UCSD-AML1 (cell line): Measurements from ENCODE around the gene GOLGA6L10.
"Not testable (repeated sequence)": the region's sequence is repeated elsewhere in the genome, so short reads cannot be mapped to it uniquely, and the experiment has no call there.

Experiments
- DNase-seq: peaks from one replicate; lab custom pipeline; 2025; ENCODE audit not compliant: unreplicated experiment; lab: John Stamatoyannopoulos, UW

The GOLGA6L10 gene

GRCh38 chr15:82349375-82349774 is at the start of gene GOLGA6L10:
Gene GOLGA6L10, minus strand, starts transcription at chr15:82349475. Its CDS starts 100 bp downstream, at chr15:82349375.
- not testable (repeated sequence) for DNase-seq

DNA sequence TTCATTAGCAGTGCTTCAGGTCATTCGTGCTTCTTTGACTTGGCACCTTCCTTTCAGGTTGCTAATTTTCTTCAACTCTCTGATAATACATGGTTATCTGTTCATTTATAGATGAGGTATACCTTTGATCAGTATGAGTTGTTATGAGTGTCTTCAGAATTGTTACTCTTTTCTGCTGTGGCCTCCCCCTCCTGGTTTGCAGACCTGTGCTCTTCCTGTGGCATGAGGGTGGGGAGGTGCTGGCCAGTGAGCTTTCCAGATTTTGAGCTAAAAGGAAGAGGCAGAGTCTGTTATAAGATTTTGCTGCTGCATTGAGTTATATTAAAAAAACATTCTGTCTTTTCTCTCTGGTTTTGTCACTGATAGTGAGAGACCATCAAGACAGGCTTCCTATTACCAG is 49.5 kb upstream of the GOLGA6L10 start:
- DNase-seq = no peak

DNA sequence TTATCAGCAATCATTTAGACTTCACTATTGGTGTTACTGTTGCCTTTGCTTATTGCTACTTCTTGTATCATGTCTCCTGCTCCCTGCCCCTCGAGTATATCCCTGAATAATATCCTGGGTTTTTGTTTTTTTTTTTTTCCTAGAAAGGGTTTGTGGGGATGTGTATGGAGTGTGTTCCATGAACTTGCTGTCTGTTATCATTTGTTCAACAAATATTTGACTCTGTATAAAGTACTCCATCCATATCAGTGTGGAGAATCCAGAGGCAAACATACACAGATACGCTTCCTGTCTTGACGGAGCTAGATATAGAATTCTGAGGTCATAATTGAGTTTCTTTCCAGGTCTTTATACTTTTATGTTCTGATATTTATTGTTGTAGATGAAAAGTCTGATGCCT is 48.5 kb upstream of the GOLGA6L10 start:
- DNase-seq = no peak

DNA sequence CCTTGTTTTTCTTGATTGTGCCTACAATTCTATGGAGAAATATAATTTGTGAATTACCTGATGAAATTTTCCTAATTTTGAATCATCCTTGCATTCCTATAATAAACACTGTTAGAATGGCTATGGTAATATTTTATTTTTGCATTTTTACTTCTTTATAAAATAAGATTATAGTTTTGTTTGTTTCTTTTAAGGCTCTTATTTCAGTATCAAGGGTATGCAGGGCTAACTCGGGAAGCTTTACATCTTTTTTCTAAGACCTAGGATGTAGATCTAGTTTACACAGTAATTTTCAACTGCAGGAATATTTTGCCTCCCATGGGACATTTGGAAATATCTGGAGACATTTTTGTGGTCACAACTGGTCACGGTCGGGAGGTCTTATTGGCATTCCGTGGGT is 46.5 kb upstream of the GOLGA6L10 start:
- not testable (repeated sequence) for DNase-seq

DNA sequence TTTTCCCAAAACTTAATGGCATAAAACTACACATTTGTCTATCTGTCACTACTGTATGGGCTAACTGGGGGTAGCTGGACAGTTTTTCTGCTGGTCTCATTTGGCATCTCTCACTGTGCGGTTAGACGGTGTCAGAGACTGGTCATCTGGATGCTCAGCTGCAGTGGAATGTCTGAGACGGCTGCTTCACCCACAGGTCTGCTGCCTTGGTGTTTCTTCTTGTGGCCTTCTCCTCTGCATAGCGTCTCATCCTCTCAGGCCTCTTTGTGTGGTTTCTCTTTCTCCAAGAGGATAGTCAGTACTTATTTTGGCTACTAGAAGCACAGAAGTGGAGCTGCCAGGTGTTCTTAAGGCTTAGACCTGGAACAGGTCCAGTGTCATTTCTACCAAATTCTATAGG is 44.4 kb upstream of the GOLGA6L10 start:
- no peak for DNase-seq

GRCh38 chr15:82392077-82392476 is 42.8 kb upstream of the GOLGA6L10 start:
- not testable (repeated sequence) for DNase-seq

- not testable (repeated sequence) for DNase-seq
Observed at GRCh38 chr15:82390152-82390551, 40.9 kb upstream of the GOLGA6L10 start.

DNA sequence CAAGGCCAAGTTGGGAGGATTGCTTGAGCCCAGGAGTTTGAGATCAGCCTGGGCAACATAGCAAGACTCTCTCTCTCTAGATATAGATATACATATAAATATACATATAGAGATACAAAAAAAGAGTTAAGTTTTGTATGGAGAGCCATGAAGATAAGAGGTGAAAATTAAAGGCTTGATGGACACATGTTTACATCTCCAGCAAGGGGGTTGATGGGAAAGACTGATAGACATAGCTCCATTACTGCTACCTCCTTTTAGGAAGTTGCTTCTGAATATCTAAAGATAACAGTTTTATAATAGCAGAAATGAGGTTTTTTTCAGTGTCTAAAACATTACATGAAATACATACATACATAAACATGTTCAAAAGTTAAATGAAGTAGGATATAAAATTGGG is 37.9 kb upstream of the GOLGA6L10 start:
- DNase-seq = not testable (repeated sequence)

DNA sequence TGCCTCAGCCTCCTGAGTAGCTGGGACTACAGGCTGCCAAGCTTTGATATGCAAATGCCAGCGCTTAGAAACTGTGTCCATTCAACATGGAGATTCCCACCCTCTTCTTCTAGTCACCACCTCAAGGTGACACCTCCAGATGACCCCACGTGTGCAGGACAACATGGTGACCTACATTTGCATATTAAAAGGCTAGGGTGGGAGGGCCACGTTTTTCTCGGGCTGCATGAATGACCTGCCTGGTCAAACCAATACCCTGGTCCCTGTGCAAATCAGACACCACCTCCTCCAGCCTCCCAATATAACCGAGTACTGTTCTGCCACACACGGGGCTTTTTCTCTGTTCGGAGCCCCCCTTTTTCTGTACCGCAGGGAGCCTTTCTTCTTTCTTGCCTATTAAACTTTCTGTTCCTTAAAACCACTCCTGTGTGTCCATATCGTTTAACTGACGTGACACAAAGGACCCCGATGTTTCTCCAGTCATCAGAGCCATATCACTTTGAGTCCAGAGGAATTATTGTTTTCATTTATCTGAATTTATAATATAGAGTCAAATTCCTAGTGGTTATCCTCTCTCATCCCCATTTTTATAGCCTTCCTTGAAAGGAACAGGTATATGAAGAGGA is 32.2 kb upstream of the GOLGA6L10 start:
- not testable (repeated sequence) for DNase-seq

- not testable (repeated sequence) for DNase-seq
Observed at GRCh38 chr15:82379552-82379951, 30.3 kb upstream of the GOLGA6L10 start.

GRCh38 chr15:82373661-82374060 is 24.4 kb upstream of the GOLGA6L10 start:
- not testable (repeated sequence) for DNase-seq

DNA sequence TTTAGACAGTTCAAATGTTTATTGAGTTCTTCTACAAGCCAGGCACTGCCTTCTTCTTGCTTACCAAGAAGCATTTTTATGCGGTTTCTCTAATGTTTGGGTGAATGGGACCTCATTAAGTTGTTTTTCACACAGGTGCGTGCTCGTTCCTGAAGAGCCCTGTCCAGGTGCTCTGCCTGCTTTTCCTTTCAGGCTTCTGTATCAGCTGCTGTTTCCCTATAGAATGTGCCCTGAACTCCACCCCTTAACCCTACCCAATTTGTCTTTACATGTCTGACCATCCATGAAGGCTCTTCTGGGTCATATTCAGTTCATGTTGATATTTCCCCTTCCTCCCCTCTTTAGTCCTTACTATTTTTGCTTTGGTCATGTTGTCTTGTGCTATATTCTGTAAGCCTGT is 22.4 kb upstream of the GOLGA6L10 start:
- DNase-seq = no peak

DNA sequence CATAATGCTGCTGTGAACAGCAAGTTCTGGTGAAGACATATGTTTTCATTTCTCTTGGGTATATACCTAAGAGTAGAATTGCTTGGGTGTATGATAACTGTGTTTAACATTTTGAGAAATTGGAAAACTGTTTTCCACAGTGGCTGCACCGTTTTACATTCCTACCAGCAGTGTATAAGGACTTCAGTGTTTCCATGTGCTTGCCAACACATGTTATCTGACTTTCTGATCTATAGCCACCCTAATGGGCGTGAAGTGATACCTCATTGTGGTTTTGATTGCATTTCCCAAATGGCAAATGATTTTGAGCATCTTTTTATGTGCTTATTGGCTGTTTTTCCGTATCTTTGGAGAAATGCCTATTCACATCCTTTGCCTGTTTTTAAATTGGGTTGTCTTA is 18.5 kb upstream of the GOLGA6L10 start:
- DNase-seq = not testable (repeated sequence)

DNA sequence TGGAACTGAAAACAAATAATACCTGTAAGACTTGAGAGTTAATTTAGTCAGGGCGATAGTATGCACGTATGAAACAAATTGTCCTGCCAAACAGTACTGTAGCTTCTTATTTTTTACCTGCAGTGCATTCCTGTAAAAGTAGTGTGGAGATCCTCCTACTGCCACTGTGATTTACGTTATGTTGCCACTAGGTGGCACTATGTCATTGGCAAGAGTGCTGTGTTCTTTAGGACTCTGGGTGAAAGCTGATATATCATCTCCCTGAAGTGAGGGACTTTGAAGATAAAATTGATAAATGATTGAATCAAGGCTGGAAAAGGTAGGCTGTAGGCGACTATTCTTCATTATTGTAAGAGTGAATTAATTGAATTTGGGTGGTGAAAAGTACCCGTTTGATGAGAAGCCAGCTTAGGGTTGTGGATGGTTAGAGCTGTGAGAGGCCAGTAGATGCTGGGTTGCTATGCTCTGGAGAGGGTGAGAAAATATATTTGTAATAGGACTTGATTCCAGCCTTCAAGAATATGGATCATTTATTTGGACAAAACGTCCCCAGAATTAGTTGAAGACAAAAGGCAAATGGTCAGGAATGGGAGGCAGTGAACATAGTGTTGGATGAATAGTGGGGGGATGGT is 16.5 kb upstream of the GOLGA6L10 start:
- not testable (repeated sequence) for DNase-seq

DNA sequence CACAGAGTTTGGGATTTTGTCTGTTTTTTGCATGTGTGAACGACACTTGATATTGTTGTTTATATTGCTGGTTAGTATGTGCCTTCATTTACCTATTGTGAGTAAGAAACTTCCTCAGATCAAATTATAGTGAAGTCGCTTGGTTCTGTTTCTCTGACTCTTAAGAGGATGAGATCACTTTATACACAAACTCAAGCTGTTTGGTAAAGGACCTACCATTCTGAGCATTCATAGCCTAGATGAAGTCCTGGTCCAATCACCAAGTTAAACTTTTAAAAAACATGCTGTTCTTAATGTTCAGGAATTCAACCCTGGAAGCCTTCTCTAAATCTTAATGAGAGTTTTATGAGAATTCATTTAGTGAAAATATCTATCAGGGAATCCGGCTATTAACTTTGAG is 15.3 kb upstream of the GOLGA6L10 start:
- not testable (repeated sequence) for DNase-seq

GRCh38 chr15:82362790-82363189 is 13.5 kb upstream of the GOLGA6L10 start:
- not testable (repeated sequence) for DNase-seq

GRCh38 chr15:82360618-82361017 is 11.3 kb upstream of the GOLGA6L10 start:
- not testable (repeated sequence) for DNase-seq

DNA sequence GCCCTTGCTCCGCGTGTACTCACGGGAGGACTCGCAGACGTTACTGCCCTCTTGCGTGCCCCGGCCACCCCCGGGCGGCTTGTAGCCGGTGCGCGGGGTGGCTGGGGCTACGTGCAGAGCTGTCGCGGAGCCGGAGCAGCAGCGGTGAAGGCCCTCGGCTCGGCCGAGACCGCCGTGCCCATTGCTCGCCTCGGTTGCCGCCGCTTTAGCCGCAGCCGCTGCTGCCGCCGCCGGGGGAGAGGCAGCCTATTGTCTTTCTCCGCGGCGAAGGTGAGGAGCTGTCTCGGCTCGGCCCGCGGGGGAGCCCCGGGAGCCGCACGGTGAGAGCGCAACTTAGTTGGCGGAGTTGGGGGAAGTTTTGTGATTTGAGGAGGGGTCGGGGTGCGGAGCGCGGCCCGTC is 5.8 kb upstream of the GOLGA6L10 start:
- not testable (repeated sequence) for DNase-seq

DNA sequence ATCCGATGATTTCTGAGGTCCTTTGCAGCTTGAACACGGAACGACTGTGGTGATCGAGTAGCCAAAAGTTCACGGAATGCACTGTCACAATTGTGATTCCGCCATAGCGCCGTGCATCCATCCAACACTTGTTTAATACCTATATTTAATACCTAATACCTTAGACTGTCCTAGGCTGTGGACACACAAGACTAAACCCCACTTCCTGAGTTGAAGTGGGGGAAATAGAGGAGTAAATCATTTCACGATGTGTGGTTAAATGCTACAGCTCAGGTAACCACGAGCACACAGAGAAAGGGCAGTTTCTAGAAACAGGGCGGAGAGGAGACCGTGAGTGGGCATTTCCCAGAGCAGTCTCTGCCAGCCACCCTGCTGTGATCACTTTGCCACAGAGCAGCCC is 5.3 kb upstream of the GOLGA6L10 start:
- DNase-seq = not testable (repeated sequence)

DNA sequence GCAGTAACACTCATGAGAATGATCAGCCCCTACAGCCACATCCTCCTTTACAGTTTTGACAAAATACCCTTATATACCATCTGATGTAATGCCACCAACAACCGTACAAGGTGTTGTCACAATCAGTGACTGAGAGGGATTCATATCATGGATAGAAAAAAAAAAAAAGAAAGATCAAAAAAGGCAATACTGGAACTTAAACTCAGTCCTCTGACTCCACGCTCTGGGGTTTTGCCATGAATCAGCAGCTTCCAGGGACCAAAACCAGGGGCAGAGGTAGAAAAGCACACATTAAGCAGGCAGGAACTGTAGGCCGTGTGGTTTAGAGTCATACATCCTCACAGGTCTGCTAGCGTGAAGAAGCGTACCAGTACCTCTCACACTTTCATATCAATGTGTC is 1.6 kb downstream of the GOLGA6L10 start:
- not testable (repeated sequence) for DNase-seq

- DNase-seq = not testable (repeated sequence)
Observed at GRCh38 chr15:82345176-82345575, 4.1 kb downstream of the GOLGA6L10 start.

DNA sequence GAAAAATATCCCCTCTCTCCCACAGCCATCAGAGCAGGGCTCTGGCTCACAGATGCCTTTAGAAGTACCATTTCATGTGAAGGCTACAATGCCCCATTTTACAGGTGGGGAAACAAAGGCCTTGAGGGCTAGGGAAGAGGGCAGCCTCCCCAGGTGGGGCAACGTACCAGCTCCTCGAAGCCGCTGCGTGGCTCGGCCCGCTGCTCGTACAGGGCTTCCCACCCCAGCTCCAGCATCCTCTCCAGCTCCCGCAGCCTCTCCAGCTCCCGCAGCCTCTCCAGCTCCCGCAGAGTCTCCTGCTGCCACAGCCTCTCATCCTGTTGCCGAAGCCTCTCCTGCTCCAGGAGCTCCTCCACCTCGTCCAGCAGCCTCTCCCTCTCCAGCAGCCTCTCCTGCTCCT is 4.9 kb downstream of the GOLGA6L10 start:
- DNase-seq = not testable (repeated sequence)

DNA sequence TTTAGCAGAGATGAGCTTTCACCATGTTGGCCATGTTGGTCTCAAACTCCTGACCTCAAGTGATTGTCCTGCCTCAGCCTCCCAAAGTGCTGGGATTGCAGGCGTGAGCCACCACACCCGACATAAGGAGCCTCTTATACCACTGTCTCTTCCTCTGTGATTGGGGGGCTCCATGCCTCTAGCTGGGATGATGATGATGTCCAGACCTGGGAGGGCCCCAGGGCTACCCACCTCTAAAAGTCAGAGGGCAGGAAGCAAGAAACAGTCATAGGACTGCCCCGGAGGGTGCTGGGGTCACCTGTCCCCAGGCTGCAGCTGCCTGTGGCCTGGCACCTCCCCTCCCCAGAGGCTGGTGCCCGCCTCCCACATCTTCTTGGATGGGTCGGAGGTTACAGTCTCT is 5.4 kb downstream of the GOLGA6L10 start:
- not testable (repeated sequence) for DNase-seq
